GM10266 (cell line): ENCODE data around the gene HOTAIR.

Experiments
- DNase-seq: peaks from one replicate; pipeline ENCODE4 v3.0.0; 2012; ENCODE audit errors: extremely low spot score
- CTCF ChIP-seq: IDR thresholded peaks from 2 replicates; pipeline ENCODE4 v1.5.1; 2012; ENCODE audit warnings: mild to moderate bottlenecking, low read depth; ENCODE audit not compliant: control insufficient read depth, insufficient read depth; ENCODE audit errors: missing control alignments

The HOTAIR gene

GRCh38 chr12:54001283-54002187 lies 26.8 kb upstream of the HOTAIR start:
- no peak for TF ChIP-seq CTCF
- DNase-seq = no peak

GRCh38 chr12:54000116-54001114 lies 25.7 kb upstream of the HOTAIR start, which contains the start of gene HOXC9:
HOXC9 (plus strand) TSS chr12:54000161; CDS start chr12:54000189, 28 bp downstream.
- DNase-seq = no peak
- TF ChIP-seq CTCF = no peak

- no peak for DNase-seq
- TF ChIP-seq CTCF = no peak
Measured at GRCh38 chr12:53999559-54000115, 24.9 kb upstream of the HOTAIR start.

DNA sequence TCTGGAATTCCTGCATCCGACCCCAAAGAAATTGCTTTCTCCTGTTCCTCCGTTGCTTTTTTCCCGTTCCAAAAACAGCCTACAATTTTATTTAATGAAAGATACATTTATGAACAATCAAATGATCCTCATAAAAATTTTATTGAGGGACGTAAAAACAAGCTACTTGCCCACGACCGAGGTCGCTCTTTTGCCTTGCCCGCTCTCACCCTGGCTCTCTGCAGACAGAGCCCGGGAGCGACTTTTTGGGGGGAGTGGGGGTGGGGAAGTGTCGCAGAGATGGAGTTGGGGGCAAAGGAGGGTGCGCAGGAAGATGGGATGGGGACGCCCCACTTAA lies 24.1 kb upstream of the HOTAIR start:
- TF ChIP-seq CTCF = no peak
- no peak for DNase-seq

GRCh38 chr12:53998110-53998899 lies 23.6 kb upstream of the HOTAIR start:
- no peak for DNase-seq
- TF ChIP-seq CTCF = no peak

DNA sequence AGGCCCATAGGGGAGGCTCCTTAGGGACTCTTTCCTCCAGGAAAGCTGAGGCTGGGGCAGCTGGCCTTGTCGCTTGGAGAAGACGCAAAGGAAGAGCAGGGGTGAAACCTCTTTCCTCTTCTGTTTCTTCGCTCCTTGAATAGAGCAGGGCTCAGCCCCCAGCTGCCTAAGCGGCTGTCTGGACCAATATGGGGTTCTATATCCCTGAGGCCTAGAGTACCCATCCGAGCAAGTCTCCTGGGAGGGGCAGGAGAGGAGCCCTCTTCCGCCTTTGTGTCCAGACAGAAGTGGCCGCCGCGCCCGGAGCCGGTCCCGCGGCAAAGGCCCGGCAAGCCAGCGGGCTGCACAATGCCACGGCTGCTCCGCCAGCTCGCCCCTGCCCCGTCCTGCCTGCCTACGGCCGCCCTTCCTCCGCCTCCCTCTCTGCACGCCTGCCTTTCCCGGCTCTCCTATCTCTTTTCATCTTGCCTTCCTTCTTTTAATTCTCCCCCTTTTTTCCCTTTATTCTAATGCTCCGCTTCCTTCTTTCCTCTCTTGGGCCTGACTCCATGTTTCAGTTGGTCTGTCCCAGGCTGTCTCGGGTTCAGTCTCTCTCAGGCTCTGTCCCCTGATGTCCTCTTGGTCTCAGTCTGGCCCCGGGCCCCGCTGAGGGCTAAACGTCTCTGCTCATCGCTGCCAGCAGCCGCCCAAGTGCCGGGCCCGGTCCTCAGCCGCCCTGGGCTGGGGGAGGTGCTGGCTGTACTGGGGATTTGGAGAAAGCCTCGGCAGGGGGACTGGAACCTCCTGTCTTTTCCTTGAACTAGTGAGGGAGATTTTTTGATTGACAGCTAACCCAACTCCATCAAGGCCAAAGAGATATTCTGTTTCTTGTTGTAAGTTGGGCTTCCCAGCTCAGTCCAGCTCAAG lies 22.7 kb upstream of the HOTAIR start:
- TF ChIP-seq CTCF = no peak
- DNase-seq = no peak
